T47D (cell line): ENCODE data around the gene ABCC8.

Experiments used
- DNase-seq, 2 experiments: peaks; one replicate each; pipeline versions ENCODE4 v3.0.0 to v3.0.0-alpha.2; 2011 to 2012; ENCODE audit warnings: low read depth in 1 of 2, low spot score in 1 of 2
- JUND ChIP-seq: IDR thresholded peaks from 2 replicates; pipeline ENCODE4 v1.6.1; 2012; ENCODE audit warnings: low read depth
- in situ Hi-C: cut with HindIII; loops from 2 replicates; pipeline ENCODE4 v1.10.0; 2016; ENCODE audit warnings: low sequenced_read_pairs, low pct_unique_long_range_greater_than_20kb

The ABCC8 gene

DNA sequence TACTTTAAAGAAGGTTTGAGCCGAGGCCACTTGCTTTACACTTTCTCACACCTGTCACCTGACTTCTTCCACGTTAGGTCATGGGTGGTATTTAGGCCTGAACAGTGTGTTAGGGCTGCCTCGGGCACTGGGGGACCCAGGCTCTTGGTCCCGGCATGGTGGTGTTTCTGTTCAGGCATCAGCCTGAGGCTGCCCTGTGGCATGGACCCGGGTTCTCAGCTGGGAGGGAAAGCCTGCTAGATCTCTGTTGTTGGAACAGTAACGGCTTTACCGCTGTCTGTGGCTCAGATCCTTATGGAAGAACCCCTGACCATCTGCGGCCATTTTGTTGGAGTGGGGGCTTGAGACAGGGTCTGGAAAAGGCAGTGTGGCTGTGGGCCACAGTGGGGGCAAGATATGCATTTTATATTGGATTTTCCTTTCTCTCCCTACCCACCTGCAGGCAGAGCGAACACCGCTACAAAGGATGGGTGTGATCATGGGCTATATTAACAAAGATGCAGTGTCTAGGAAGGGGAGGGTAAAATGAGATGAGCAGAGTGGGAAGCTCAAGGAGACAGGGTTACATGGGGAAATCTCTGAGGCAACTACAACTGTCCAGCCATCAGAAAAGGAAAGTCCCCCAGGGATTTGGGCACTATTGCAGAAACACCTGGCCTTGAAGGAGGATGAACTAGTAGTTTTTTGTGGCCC is 86.5 kb downstream of the ABCC8 start:
- TF ChIP-seq JUND = no peak
- in situ Hi-C loops = no loop called here
- DNase-seq = no peak

DNA sequence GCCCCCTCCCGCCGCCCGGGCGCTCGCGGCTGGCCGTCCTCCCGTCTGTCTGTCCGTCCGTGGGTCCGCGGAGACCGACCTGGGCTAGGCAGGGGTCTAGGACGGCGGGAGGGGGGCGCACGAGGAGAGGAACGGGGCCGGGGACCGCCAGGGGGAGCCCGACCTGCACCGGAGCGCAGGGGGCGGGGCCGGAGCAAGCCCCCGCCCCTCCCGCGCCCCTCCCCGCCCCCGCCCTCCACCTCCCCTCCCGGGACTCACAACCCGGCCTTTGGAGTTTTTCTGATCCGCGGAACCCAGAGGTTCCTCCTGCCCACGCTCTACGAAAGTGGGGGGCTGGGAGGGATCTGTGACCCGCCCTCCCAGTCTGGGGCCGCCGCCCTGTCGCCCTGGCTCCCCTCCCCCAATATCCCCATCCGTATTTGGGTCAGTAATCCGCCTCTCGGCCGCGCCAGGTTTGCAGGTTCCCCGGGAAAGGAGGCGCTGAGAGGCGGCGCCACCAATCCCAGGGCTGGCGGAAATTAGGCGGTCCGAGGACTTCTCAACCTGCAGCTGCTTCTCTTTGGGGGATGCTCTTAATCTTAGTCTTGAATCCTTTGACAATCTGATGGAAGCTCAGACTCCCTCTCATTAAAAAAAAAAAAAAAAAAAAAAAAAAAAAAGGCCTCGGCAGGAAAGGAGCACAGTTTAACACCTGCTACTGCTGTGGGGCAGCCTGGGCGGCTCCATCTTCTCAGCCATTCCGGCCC is 87.3 kb downstream of the ABCC8 start:
- peak; percentile 59 to 92 for DNase-seq
- in situ Hi-C loops = no loop called here

DNA sequence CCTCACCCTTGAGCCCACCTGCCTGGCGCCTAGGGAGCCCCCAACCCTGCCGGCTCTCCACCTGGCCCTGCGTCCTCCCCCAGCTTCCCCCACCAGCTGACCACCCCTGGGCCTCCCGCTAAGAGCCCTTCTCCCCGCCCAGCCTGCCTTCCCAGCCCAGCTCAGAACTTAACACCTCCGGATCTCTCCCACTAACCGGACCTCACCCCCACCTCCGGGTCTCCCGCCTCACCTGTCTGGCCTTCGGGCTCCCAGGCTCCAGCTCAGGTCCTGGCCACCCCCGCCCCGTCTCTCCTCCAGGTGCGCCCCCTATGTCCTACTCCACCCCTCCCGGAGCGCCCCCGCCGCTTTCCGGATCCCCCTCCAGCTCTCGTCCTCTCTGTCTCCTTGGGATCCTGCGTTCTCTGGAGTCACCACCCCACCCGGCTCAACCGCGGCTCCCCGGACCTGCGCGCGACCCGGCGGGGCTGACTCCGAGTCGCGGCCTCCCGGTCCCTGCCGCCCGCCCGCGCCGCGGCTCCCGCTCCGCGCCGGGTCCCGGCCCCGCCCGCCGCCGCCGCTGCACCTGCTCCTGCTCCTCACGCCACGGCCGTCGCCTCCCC is 87.9 kb downstream of the ABCC8 start, which contains the start of gene KCNJ11:
KCNJ11 (minus strand) TSS at position 51 of the 602 bp plus-strand sequence. CDS start 568 bp downstream, outside the sequence.
- no peak for TF ChIP-seq JUND
- in situ Hi-C loops = no loop called here
- peak in 1 of 2 experiments; percentile 24 for DNase-seq

More for the DNA sequence above, 87.3 kb downstream of the ABCC8 start:
- TF ChIP-seq JUND = no peak; the same call in 1 of the 2 replicates

GRCh38 chr11:17387811-17388210 is 88.8 kb downstream of the ABCC8 start:
- in situ Hi-C loops = no loop called here
- no peak for TF ChIP-seq JUND
- no peak for DNase-seq

GRCh38 chr11:17387254-17387653 is 89.4 kb downstream of the ABCC8 start:
- no peak for DNase-seq
- in situ Hi-C loops = no loop called here
- TF ChIP-seq JUND = no peak

GRCh38 chr11:17386331-17387084 is 90.1 kb downstream of the ABCC8 start:
- peak in 1 of 2 experiments; percentile 63 for DNase-seq

DNA sequence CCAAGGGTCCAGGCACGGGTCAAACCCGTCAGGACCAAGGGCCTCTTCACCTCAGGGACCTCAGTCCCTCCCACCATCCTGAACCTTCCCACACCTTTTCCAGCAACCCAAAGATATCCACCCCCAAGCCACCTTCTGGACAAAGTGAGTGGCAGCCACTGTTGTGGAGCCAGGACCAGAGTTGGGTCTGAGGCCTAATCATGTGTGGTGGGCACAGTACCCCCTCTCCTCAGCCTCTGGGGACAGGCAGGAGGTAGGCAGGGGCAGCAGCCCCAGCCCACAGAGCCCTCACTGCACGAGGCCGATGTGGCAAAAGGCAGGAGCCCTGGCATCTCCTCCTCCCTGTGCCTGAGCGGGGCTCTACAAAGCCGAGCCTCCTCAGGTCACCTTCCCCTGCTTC is 90.7 kb downstream of the ABCC8 start:
- TF ChIP-seq JUND = no peak
- DNase-seq = no peak
- in situ Hi-C loops = no loop called here

More at GRCh38 chr11:17386331-17387084, 90.1 kb downstream of the ABCC8 start:
- in situ Hi-C loops = no loop called here
- TF ChIP-seq JUND = no peak

DNA sequence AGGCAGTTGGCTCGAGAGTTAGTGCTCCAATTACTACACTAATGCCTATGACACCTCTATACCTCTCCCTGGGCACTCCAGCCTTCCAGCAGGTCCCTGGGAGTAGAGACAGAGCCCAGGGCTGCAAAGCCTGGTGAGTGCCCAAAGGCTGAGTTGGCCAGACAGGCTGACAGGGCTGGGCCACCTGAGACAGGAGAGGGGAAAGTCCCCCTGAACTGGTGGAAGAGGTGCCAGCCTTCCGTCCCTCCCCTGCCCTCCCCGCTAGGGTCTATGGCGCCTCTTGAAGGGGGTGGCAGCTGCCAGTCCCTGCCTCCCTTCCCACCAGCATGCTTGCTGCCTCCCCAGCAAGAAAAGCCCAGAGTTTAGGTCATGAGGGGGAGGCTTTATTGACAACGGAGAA is 91.2 kb downstream of the ABCC8 start:
- TF ChIP-seq JUND = no peak
- in situ Hi-C loops = no loop called here
- DNase-seq = no peak

DNA sequence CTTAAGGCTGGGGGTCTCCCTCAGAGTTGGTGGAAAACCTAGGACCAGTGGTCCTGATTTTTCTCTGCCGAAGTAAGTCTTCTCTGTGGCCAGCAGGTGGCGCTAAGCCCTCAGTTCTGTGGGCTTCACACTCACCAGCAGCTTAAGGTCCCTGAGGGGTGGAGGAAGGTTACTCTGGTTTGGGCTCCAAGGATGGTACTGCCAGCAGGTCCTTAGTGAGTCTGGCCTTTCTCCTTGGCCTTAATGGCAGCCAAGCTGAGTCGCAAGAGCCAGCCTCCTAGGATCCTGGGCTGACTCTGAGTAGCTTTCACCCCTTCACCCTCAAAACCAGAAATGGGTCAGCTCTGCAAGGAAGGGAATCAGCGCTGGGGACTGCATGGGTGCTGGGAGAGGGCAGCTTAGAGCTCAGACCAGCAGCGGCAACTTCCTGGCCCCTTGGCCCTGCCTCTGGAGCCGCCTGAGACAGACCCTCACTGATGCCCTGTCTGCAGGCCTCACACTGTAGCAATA is 92.6 kb downstream of the ABCC8 start:
- in situ Hi-C loops = no loop called here
- TF ChIP-seq JUND = no peak
- peak in 1 of 2 experiments; percentile 85 for DNase-seq

DNA sequence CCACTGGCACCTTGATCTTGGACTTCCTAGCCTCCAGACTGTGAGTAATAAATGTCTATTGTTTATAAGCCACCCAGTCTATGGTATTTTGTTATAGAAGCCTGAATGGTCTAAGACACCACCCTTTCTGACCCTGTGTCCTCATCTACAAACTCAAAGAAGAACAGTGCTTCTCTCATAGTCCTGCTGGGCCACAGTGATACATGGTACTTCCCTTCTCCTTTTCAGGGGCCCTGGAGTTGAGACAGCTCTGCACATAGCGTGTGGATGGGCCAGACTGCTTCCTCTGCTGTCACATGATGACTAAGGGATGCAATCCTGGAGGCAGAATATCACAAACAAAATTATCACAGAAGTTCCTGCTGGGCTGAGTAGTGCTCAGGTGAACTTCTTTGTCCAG is 93.2 kb downstream of the ABCC8 start:
- in situ Hi-C loops = no loop called here
- no peak for DNase-seq
- TF ChIP-seq JUND = no peak

GRCh38 chr11:17382046-17382728 is 94.5 kb downstream of the ABCC8 start:
- in situ Hi-C loops = no loop called here
- DNase-seq = no peak
- no peak for TF ChIP-seq JUND

DNA sequence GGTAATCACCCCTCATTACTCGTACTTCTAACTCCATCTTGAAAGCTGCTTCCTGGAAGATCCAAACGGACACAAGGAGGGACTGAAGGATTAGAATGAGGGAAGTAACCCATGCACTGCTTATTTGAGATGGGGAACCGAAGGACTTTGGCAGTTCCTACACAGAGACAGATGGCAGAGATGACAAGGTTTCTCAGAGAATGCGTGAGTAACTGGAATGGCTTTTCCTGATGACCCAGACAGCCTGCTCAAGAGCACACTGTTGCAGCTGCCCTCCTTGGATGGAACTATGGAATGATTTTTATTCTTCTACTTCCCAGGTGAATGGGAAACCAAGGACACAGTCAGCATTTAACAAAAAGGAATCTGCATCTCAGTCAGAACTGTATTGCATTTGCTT is 95.5 kb downstream of the ABCC8 start:
- in situ Hi-C loops = no loop called here
- no peak for TF ChIP-seq JUND
- no peak for DNase-seq
